Measurements from ENCODE around the gene TMEM250.

- TF ChIP-seq CTCF (IDR thresholded peaks at IDR 0.05 in 2 of 3, conservative IDR thresholded peaks at IDR 0.05 in 1 of 3; ENCODE audit: borderline replicate concordance in 1 of 3, insufficient read depth in 1 of 3, low read depth in 2 of 3, low read length in 2 of 3) (no peak), POLR2A (IDR thresholded peaks at IDR 0.05; ENCODE audit: borderline replicate concordance, extremely low read depth, insufficient read depth, insufficient read length) (no peak), RAD21 (IDR thresholded peaks at IDR 0.05; ENCODE audit: low read depth) (no peak), SP1 (IDR thresholded peaks at IDR 0.05; ENCODE audit: low read depth) (no peak), TCF7L2 (IDR thresholded peaks at IDR 0.05; ENCODE audit: borderline replicate concordance, extremely low read depth, insufficient read depth, insufficient read length) (no peak), SRF (IDR thresholded peaks at IDR 0.05; ENCODE audit: low read depth) (no peak), REST (IDR thresholded peaks at IDR 0.05; ENCODE audit: low read depth) (no peak), EGR1 (IDR thresholded peaks at IDR 0.05; ENCODE audit: low read depth) (no peak), EZH2 (IDR thresholded peaks at IDR 0.05) (no peak), ZNF274 (IDR thresholded peaks at IDR 0.05; ENCODE audit: low read depth, low read length) (no peak), ZFX (IDR thresholded peaks at IDR 0.05) (no peak), POLR2AphosphoS5 (IDR thresholded peaks at IDR 0.05; ENCODE audit: low read depth, low read length) (no peak), SIN3A (IDR thresholded peaks at IDR 0.05; ENCODE audit: low read depth) (no peak)
- TF ChIP-seq, protein P1, sequence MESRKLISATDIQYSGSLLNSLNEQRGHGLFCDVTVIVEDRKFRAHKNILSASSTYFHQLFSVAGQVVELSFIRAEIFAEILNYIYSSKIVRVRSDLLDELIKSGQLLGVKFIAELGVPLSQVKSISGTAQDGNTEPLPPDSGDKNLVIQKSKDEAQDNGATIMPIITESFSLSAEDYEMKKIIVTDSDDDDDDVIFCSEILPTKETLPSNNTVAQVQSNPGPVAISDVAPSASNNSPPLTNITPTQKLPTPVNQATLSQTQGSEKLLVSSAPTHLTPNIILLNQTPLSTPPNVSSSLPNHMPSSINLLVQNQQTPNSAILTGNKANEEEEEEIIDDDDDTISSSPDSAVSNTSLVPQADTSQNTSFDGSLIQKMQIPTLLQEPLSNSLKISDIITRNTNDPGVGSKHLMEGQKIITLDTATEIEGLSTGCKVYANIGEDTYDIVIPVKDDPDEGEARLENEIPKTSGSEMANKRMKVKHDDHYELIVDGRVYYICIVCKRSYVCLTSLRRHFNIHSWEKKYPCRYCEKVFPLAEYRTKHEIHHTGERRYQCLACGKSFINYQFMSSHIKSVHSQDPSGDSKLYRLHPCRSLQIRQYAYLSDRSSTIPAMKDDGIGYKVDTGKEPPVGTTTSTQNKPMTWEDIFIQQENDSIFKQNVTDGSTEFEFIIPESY (IDR thresholded peaks at IDR 0.05; ENCODE audit: extremely low read depth, insufficient replicate concordance, low read length): no peak
Measured at GRCh38 chr9:136088939-136089696, 29.6 kb downstream of the TMEM250 start.
